HG03354 (cell line): ENCODE results near the gene PRAMEF1.
"Not testable (repeated sequence)": the region's sequence is repeated elsewhere in the genome, so short reads cannot be mapped to it uniquely, and the experiment has no call there.

Experiments
- ATAC-seq: cut with Tn5 transposase; IDR thresholded peaks from one replicate; pipeline ENCODE4 v1.9.1; 2021; ENCODE audit warnings: mild to moderate bottlenecking; ENCODE audit not compliant: unreplicated experiment, poor library complexity, severe bottlenecking

The PRAMEF1 gene

GRCh38 chr1:12791097-12791496, at the start of gene PRAMEF1:
TSS of gene PRAMEF1 (plus strand) at chr1:12791397. CDS start at chr1:12793228, 1,831 bp downstream.
- ATAC-seq: not testable (repeated sequence)

GRCh38 chr1:12741946-12742345, 49.3 kb upstream of the PRAMEF1 start:
- ATAC-seq: no peak

GRCh38 chr1:12745126-12745991, 45.8 kb upstream of the PRAMEF1 start:
- no peak for ATAC-seq

- no peak for ATAC-seq
Observed at GRCh38 chr1:12745992-12746323, 45.2 kb upstream of the PRAMEF1 start, which contains the start of gene CFAP107. TSS of gene CFAP107 (plus strand) at chr1:12746200. CDS start at chr1:12746431, 231 bp downstream.

- ATAC-seq: no peak
Observed at GRCh38 chr1:12748778-12749355, 42.3 kb upstream of the PRAMEF1 start.

GRCh38 chr1:12754738-12755137, 36.5 kb upstream of the PRAMEF1 start:
- ATAC-seq: no peak

GRCh38 chr1:12756273-12756672, 34.9 kb upstream of the PRAMEF1 start:
- ATAC-seq: no peak

- no peak for ATAC-seq
Observed at GRCh38 chr1:12756768-12757413, 34.3 kb upstream of the PRAMEF1 start.

- ATAC-seq: no peak
Observed at GRCh38 chr1:12757836-12758235, 33.4 kb upstream of the PRAMEF1 start.

- ATAC-seq: no peak
Observed at GRCh38 chr1:12760256-12760795, 30.9 kb upstream of the PRAMEF1 start.

GRCh38 chr1:12761781-12762180, 29.4 kb upstream of the PRAMEF1 start:
- no peak for ATAC-seq

- ATAC-seq: no peak
Observed at GRCh38 chr1:12762766-12763165, 28.4 kb upstream of the PRAMEF1 start.

- no peak for ATAC-seq
Observed at GRCh38 chr1:12763479-12763878, 27.7 kb upstream of the PRAMEF1 start.

- ATAC-seq: no peak
Observed at GRCh38 chr1:12764016-12764415, 27.2 kb upstream of the PRAMEF1 start.

- no peak for ATAC-seq
Observed at GRCh38 chr1:12769031-12769430, 22.2 kb upstream of the PRAMEF1 start.

- ATAC-seq: no peak
Observed at GRCh38 chr1:12769976-12770505, 21.2 kb upstream of the PRAMEF1 start.

- no peak for ATAC-seq
Observed at GRCh38 chr1:12770620-12771019, 20.6 kb upstream of the PRAMEF1 start.

- no peak for ATAC-seq
Observed at GRCh38 chr1:12771186-12771585, 20.0 kb upstream of the PRAMEF1 start.

GRCh38 chr1:12772520-12772919, 18.7 kb upstream of the PRAMEF1 start:
- ATAC-seq: no peak

- ATAC-seq: no peak
Observed at GRCh38 chr1:12773438-12773837, 17.8 kb upstream of the PRAMEF1 start, which contains the start of gene PRAMEF12. TSS of gene PRAMEF12 (plus strand) at chr1:12773738. CDS start at chr1:12774868, 1,130 bp downstream.
